Measurements from ENCODE around the gene YIF1B.

Gene YIF1B

DNA sequence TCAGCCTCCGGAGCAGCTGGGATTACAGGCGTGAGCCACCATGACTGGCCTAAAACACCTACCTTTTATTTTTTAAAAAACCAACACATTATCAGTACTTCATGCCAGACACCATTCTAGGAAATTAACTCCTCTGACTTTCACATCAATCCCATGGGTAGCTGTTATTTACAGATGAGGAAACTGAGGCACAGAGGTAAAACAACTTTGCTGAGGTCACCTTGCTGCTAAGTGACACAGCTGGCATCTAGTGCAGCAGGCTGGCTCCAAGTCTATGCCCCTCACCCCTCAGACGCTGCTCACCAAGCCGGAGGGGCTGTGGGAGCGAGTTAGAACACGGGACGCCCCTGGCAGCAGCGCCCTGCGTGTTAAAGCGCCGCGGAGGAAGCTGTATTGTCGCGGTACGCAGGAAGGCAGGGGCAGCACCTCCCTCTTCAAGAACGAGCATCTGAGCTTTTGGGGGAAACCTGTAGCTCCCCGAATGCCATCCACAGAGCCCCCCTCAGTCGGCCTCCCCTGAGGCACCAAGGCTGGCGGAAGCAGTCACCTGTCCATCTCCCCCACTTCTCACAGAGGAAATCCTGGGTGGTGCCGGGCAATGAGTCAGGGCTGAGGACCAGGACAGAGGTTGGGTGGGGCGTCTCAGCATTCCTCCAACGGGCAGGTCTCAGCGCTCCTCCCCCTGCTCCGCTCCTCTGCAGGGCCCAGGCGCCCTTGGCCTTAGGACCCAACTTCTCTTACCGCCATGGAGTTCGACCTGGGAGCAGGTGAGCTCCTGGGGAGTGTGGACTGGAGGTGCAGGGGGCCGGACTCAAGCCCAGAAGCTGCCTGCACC is 12.0 kb downstream of the YIF1B start, which contains the start of gene C19orf33:
Gene C19orf33, plus strand, starts transcription at position 735 of the 835 bp plus-strand sequence. Its CDS starts 11 bp downstream, at position 746.
- no peak for DNase-seq

DNA sequence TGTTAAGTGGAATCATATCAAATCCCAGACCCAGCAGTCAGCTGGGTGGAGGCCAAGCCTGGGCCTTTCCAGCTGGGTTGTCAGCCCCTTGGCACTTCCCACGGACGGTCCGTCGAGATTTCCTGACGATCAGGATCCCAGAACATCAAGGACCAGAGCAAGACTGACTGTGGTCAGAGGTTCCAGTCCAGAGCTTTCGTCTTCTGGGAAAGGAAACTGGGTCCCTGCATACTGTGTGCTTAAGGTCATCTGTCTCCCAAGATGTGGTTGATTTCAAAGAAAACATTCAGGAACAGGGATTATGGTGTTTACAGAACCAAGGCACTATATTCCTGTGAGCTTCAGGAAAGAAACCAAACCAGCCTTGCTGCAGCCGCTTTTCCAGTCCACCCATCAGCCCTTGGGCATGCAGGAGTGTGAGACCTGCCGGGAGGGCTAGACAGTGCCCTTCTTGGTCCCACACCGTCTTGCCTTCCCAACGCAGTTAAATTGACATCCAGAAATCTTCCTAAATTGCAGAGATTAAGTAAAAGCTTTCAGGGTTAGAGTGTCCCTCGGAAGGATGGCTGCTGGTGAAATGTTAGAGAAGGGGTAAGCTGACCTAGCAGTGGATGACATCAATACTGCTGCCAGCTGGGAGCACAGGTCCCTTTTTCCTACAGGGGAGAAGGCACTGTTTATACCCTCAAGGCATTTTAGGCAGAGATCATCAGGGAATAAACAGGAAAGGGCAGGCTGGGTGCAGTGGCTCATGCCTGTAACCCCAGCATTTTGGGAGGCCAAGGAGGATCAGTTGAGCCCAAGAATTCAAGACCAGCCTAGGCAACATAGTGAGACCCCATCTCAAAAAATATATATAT is 16.7 kb downstream of the YIF1B start:
- DNase-seq = no peak

DNA sequence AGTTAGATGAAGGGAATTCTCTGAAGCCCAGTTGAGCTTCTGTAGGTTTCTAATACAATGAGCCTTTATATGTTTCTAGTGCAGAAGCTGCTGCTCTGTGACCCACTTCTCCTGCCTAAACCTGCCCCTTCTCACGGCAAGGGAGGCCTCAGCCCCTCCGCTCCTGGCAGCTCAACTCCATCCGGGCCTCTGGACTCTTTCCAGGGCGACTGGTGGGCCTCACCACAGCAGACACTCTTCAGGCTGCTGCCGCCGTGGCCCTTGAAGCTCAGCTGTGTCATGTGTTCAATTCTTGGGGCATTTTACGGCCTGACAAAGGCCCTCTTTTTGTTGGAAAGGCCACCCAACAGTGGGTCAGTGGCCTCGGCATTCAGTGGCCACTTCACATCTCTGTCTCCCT is 21.7 kb downstream of the YIF1B start:
- DNase-seq = no peak

GRCh38 chr19:38293281-38293680 is 22.5 kb downstream of the YIF1B start:
- DNase-seq = no peak

DNA sequence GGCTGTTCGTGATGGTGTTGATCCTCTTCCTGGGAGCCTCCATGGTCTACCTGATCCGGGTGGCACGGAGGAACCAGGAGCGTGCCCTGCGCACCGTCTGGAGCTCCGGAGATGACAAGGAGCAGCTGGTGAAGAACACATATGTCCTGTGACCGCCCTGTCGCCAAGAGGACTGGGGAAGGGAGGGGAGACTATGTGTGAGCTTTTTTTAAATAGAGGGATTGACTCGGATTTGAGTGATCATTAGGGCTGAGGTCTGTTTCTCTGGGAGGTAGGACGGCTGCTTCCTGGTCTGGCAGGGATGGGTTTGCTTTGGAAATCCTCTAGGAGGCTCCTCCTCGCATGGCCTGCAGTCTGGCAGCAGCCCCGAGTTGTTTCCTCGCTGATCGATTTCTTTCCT is 23.9 kb downstream of the YIF1B start:
- DNase-seq = no peak

GRCh38 chr19:38290631-38291147 is 25.1 kb downstream of the YIF1B start:
- DNase-seq = no peak

- no peak for DNase-seq
These were observed 25.8 kb downstream of the YIF1B start for GRCh38 chr19:38289955-38290354.

DNA sequence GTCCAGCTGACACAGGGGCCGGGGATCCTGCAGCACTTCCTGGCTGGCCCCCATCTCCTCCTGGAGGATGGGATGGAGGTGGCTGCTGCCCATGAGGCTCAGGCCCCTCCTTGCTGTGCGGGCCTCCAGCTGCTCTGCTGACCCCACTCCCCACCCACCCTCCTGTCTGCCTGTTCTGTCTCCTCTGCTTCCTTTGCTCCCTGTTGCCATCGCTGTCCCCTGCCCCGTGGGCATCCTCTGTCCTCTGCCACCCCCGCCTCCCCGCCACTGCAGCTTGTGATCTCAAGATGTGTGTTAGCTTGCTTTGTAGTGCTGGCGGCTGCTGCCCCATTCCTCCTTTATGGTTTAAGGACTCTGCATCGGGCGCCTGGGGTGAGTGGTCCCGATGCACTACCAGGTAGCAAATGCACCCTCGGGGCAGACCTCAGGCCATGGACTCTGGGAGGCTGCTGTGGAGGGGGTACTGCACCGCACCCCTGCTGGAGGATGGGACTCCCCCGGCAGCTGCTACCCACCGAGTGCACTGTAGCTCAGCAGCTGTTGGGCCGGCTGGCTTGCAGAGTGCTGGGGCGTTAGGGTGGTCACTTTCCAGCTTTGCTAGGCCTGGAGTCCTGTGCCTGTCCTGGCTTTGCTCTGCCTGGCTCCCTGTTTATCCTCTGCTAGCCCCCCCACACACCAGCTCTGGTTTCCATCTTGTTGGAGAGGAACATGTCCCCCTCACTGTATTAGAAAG is 27.5 kb downstream of the YIF1B start:
- DNase-seq = no peak

DNA sequence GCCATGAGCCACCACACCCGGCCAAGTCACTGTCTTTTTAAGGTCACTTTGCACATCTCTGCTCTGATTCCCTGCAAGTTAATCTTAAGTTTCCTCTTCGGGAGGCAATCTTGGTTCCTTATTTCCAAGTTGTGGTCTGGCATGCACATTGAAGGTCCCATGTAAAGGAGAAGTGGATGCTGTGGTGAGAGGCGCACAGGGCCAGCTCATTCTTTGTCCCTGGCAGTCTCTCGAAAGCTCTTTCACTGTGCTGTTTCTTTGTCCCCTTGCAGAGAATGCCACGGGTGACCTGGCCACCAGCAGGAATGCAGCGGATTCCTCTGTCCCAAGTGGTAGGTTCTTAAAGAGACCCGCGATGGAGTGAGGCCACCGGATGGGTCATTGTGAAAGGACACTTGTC is 28.1 kb downstream of the YIF1B start:
- no peak for DNase-seq

DNA sequence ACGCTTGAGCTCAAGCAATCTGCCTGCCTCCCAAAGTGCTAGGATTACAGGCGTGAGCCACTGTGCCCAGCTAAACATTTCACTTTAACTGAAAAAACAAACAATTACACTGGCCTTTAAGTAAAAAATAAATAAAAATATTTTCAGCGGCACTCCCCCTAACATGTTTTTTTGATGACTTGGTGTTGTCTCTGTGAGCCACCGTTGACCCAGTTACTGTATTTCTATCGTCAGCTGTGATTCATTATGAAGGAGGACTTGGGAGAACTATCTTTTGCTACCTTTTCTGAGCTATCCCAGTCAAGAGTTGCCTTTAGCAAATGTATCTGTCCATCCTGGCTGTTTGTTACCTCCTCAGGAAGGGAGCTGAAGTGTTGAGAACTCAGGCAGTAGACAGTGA is 30.2 kb downstream of the YIF1B start:
- DNase-seq = no peak

- DNase-seq = no peak
These were observed 31.3 kb downstream of the YIF1B start for GRCh38 chr19:38284422-38284821.

DNA sequence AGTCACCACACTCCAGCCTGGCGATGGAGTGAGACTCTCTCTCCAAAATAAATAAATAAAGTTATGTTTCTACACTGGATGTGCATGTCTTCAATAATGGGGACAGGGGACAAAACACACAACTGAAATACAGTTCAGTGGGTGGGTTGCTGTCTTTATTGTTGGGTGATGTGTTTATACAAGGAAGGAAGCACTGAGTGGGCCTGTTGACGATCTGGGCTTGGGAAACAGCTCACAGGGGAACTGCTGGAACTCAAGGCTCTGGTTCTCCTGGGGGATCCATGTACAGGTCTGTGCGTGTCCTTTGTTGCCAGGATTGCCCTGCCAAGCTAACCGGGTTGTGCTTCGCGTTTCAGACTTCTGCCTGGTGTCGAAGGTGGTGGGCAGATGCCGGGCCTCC is 32.5 kb downstream of the YIF1B start:
- no peak for DNase-seq

GRCh38 chr19:38281811-38282566 is 33.8 kb downstream of the YIF1B start:
- DNase-seq = no peak

DNA sequence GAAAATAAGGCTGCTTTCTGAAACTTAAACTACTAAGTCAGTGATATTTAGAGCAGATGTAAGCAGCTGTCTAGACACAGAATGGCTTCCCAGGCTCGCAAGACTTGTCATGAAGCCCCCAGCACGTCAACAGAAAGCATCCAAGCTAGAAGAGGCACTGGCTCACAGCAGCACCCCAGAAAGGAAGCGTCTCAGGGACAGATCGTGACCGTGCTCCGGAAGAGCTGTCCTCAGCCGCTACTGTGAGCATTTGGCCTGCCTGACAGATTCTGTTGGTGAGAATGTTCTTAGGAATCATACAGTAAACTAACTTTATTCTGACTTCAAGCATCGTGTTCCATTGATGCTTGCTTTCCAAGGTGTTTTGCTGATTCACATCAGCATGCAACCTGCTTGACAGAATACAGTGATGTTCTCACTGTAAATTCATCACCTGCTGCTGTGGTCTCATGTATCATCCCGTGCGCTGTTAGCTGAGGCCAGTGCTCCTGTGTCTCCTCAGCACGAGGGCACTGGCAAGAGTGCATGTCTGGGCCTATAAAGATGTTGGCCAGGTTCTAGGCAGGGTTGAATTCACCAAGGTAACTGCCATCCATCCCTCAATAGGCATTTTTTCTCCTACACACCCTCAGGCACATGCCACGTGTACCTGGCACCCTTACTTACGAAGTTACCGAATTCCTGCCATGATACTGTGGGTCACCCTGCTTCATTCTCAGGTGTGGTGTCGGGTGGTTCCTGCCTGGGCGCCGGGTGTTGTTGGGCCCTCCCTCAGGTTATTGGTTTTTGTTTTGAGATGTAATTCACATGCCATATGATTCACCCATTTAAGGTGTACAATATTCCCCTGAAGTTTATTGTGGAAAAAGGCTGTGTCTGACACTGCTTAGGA is 35.5 kb downstream of the YIF1B start:
- DNase-seq = no peak

DNA sequence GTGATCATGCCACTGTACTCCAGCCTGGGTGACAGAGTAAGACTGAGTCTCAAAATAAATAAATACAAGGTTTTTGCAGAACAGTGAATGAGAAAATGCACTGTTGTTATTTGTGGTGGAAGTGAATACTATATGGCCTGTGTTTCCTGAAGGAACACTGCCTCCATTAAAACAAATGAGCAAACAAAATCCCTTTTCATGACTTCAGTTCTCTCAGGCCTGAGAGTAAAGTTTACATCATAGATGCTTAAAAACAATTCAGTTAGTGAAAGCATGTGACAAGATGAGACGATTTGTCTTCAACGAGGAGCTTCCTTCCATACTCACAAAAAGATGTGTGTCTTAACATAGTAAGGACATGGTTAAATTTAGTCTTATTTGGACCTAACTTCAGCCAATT is 37.0 kb downstream of the YIF1B start:
- DNase-seq = no peak

GRCh38 chr19:38277969-38278680 is 37.6 kb downstream of the YIF1B start:
- DNase-seq = no peak

DNA sequence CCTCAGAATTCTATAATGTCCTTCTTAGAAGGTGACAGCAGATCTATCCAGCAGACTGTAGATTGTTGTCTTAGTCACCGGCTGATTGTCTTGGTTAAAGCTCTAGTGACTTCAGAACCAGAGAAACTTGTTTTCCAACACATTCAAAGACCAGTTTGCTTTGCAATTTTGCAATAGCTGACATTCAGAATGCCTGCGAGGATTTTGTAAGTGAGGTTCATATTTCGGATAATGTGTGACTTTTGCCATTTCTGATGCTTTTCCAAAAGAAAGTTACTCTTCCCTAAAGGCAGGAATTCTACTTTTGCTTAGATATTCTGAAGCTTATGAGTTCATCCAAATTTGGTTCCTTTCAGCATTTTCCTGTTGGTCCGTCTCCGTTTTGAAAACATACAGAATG is 38.2 kb downstream of the YIF1B start:
- no peak for DNase-seq

- DNase-seq = no peak
These were observed 38.7 kb downstream of the YIF1B start for GRCh38 chr19:38276942-38277517.

DNA sequence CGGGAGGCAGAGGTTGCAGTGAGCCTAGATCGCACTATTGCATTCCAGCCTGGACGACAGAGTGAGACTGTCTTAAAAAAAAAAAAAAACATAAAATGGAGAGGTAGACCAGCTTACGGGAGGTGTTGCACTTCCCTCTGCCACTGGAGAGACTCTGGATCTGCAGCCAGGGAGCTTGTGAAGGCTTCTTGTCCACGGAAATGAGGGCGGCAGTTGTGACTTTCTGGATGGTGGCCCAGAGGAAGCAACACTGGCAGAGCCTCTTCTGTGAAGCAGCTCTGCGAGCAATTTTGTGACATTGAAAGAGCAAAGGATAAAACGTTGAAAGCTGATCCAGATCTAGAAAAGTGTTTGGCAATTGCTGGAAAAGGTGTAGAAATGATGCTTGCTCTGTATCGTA is 41.0 kb downstream of the YIF1B start:
- DNase-seq = no peak

- DNase-seq = no peak
These were observed 42.2 kb downstream of the YIF1B start for GRCh38 chr19:38273499-38273898.
